Measurements from ENCODE around the gene RXFP1.

Gene RXFP1

DNA sequence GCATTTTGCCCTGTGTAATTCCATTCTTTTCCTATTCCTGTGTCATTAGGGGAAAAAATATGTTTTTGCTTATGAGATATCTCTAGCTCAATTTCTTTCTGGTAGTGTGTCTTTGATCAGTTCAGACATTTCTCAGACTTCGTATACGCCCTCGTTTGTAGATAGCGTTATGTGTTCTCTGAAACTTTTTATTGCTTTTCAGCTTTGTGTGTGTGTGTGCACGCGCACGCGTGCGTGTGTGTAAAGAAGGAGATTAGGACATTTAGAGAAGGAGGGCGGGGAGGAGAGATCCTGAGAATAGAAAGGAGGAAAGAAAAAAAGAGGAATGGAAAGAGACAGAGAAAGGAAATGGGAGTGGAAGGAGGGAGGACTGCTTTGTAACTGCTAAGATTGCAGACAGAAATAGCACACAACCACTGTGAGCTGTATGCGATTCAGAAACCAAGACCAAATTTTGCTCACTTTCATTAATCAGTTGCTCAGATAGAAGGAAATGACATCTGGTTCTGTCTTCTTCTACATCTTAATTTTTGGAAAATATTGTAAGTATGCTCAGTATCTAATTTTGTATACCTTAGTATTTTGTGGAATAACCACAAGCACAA, at the start of gene RXFP1:
RXFP1 (plus strand) TSS at position 399 of the 605 bp plus-strand sequence; CDS start at position 494, 95 bp downstream.
- no peak for DNase-seq

GRCh38 chr4:158481811-158482210, 39.9 kb upstream of the RXFP1 start:
- no peak for DNase-seq

GRCh38 chr4:158484173-158484885, 37.4 kb upstream of the RXFP1 start:
- no peak for DNase-seq

- DNase-seq, result no peak
These were observed 31.1 kb upstream of the RXFP1 start for GRCh38 chr4:158490629-158491028.

DNA sequence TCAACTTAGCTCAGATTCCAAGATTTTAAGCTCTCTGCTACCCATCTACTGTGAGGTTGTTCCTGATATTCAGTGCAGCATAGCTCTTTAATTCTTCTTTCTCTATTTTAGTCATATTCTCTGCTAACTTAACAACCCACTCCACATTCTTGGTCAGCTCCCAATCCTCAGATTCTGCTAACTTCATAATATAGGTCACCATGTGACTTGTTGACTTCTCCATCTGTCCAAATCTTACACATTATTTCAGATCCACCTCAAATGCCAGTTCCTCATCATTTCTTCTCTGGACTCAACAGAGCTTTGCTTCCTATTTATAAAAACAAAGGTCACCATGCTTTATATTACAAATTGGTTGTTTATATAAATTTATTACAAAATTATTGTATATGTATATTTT, 29.3 kb upstream of the RXFP1 start:
- DNase-seq, result no peak

DNA sequence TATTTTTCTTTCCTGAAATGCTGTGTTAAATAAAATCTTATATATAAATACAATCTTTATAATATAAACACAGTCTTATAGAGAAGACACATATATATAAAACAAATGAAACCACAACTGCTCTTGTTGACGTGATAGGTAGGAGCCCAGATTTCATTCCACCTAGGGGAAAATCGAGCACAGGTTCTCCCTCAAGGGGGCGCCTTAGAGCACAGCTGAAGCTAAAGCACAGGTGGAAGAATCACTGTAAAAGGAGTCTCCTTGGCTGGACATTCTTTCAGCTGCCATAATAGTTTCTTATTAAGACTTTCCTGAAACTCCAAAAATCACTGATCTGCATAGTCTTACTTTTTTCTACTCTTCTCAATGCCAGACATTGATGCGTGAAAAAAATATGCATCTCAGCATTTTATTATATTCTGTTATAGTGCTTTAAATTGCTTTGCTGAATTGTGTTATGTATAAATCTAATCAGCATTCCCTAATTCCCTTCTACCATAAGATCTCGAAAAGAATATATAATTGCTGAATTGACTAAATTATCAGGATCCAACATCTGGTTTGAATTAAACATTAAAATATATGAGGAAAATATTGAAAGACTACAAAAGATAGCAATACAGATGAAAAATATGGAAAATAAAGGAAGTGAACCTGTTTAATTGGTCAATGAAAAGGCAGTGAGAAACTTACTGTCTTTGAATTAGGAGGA, 25.5 kb upstream of the RXFP1 start:
- DNase-seq, result peak; percentile 9

DNA sequence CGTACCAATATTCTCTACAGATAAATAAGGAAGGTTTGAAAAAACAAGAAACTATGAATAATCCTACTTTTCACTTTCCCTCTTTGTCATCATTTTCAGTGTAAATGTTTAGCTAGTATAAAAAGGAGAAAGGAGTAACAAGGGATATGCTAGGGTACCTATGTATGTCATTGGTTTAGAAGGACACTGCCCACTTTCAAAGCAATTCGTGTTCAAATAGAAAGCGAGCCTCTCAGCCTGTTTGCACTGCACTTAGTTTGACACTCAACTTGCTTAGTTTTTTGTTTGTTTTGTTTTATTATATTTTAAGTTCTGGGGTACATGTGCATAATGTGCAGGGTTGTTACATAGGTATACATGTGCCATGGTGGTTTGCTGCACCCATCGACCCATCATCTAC, 21.6 kb upstream of the RXFP1 start:
- no peak for DNase-seq

GRCh38 chr4:158513256-158513655, 8.4 kb upstream of the RXFP1 start:
- DNase-seq, result no peak

GRCh38 chr4:158519226-158519625, 2.5 kb upstream of the RXFP1 start:
- no peak for DNase-seq

GRCh38 chr4:158523990-158524535, 2.4 kb downstream of the RXFP1 start:
- no peak for DNase-seq

DNA sequence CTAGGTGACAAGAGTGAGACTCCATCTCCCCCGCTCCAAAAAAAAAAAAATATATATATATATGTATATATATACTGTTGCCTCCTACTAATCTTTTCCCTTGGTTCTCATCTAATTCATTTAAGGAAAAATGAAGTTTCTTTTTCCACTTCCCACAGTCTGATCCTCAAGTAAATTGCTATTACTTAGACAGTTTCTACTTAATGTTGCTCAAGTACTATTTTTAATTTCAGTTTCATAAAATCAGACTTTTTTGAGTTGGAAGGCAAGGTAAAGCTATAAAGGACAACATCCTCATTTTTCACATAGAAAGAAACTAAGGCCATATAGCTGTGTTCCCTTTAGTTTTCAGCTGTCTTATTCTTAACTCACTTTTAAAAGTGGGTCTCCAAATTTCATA, 5.8 kb downstream of the RXFP1 start:
- DNase-seq, result no peak

DNA sequence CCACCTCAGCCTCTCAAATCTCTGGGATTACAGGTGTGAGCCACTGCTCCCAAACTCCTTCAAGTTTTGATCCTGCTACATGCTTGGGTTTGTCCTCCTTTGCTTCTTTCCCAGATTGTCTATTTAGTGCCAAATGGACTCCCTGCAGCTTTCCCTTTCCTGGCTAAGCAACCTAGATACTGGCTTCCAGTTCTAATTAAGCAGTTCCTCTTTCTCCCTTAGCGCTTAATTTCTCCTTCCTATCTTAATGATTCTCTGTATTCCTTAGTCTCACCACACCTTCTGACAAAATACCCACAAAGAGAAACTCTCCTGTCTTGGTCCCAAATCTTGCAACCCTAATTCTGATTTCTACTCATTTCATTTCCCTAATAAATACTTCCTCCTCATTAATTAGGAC, 7.8 kb downstream of the RXFP1 start:
- DNase-seq, result no peak

DNA sequence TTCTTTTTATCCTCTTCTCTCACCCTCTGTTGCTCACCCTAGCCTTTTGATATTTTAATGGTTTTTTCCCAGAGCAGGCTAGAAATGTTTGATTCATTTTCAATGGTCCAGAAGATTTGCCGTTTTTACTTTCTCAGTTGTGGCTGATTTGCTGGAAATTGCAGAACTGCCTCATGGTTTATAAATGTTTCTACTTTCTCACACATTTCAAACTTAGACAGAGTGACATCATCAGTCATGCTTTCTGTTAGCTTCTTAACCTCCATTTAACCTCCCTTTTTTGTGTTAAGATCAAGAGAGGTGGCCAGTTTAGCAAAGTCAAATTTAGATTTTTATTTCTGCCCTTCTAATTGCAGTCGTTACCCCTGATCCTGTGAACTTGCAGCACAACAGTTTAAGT, 8.7 kb downstream of the RXFP1 start:
- DNase-seq, result no peak

- DNase-seq, result no peak
These were observed 9.2 kb downstream of the RXFP1 start for GRCh38 chr4:158530898-158531297.

- DNase-seq, result no peak
These were observed 11.0 kb downstream of the RXFP1 start for GRCh38 chr4:158532556-158533231.

GRCh38 chr4:158534727-158535126, 13.0 kb downstream of the RXFP1 start:
- no peak for DNase-seq

- peak; percentile 4 for DNase-seq
These were observed 13.5 kb downstream of the RXFP1 start for GRCh38 chr4:158535130-158535614.

DNA sequence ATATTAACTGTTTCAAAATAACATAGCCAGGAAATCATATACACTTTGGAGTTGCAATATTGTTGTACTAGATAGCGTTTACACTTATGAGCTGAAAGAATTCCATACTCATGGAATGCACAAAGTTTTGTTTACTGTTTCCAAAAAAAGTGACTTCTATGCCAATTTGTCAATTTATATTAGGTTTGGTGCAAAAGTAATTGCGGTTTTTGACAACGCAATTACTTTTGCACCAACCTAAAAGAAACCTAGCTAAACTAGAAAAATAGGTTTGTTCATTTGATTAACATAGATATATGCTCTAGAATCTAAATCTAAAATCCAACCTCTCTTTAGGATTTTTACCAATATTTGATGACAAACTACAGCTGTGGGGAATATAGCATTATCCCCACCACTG, 15.2 kb downstream of the RXFP1 start:
- DNase-seq, result no peak

GRCh38 chr4:158538176-158538575, 16.5 kb downstream of the RXFP1 start:
- DNase-seq, result no peak

- no peak for DNase-seq
These were observed 17.2 kb downstream of the RXFP1 start for GRCh38 chr4:158538911-158539310.

DNA sequence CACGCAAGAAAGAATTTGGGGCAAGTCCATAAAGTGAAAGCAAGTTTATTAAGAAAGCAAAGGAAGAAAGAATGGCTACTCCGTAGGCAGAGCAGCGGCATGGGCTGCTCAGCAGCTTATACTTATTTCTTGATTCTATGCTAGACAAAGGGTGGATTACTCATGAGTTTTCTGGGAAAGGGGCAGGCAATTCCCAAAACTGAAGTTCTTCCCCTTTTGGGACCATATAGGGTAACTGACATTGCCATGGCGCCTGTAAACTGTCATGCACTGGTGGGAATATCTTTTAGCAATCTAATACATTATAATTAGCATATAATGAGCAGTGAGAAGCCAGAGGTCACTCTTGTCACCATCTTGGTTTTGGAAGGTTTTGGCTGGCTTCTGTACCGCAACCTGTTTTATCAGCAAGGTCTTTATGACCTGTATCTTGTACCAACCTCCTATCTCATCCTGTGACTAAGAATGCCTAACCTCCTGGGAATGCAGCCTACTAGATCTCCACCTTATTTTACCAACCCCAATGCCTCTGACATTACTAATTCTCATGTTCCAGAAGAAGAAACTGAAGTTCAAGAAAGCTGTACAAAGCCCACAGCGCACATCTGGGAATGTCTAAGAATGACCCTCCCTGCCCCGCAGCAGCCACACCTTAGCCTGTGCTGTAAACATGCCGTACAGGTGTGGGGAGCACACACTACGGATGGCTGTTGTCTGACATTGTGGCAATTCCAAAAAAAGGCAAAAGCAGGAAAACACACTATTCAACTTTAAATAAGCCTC, 18.6 kb downstream of the RXFP1 start:
- DNase-seq, result no peak

- no peak for DNase-seq
These were observed 19.8 kb downstream of the RXFP1 start for GRCh38 chr4:158541506-158541905.

Measured in stimulated activated CD4-positive, alpha-beta T cell treated with anti-CD3 and anti-CD28 coated beads, Interleukin-4, amount 100 ng/mL, for 24 hours (primary cell).